Dermis blood vessel endothelial cell (primary cell): ENCODE data around the gene RBM6. TPM values are rescaled to one million over a fixed set of nuclear protein-coding genes. Genes with fewer than 3 reads are reported as not detected.

Experiments
- total RNA-seq: library from RNA; depleted of rRNA; stranded (reverse); fragments of >200 nt; gene quantifications from 2 replicates; pipeline ENCODE4 v1.2.3, GENCODE V29; 2014

RBM6 gene
- total RNA-seq, 1 donor from 2014 or later, result 60.4 TPM

Other genes with a start within 250 kb of the RBM6 start
- 1.0 TPM in 1 of 2 replicates, not detected in the other for gene AMIGO3, start 220.5 kb upstream of the RBM6 start, total RNA-seq
- gene GMPPB, start 216.2 kb upstream of the RBM6 start, total RNA-seq, result 39.0 and 50.9 TPM in 2 replicates
- 57.3 and 89.1 TPM in 2 replicates for gene IP6K1, start 153.6 kb upstream of the RBM6 start, total RNA-seq
- gene CDHR4, start 140.3 kb upstream of the RBM6 start, total RNA-seq, result not detected in 2 replicates
- gene INKA1, start 136.9 kb upstream of the RBM6 start, total RNA-seq, result 14.0 and 28.8 TPM in 2 replicates
- gene UBA7, start 126.2 kb upstream of the RBM6 start, total RNA-seq, result 44.2 and 58.5 TPM in 2 replicates
- gene TRAIP, start 83.6 kb upstream of the RBM6 start, total RNA-seq, result 2.0 and 3.9 TPM in 2 replicates
- gene CAMKV, start 70.2 kb upstream of the RBM6 start, total RNA-seq, result not detected in 2 replicates
- gene MST1R, start 36.3 kb upstream of the RBM6 start, total RNA-seq, result 0.34 and 0.65 TPM in 2 replicates
- 14.6 and 16.3 TPM in 2 replicates for gene MON1A, start 10.3 kb upstream of the RBM6 start, total RNA-seq
- gene RBM5, start 148.8 kb downstream of the RBM6 start, total RNA-seq, result 201 and 249 TPM in 2 replicates
- 44.6 and 79.4 TPM in 2 replicates for gene SEMA3F, start 215.2 kb downstream of the RBM6 start, total RNA-seq